22Rv1 (cell line): ENCODE data around the gene FKBP1A.

Experiments
- H3K27ac ChIP-seq: fragments of 450-650 bp; 2 replicates; pipeline ENCODE4 v1.5.1; 2017
- CTCF ChIP-seq: fragments of 450-650 bp; IDR thresholded peaks from 2 replicates; pipeline ENCODE4 v1.5.1; 2017; ENCODE audit warnings: mild to moderate bottlenecking
- ZFX ChIP-seq: fragments of 450-650 bp; IDR thresholded peaks from 2 replicates; pipeline ENCODE4 v1.6.1; 2017; ENCODE audit warnings: antibody characterized with exemption, borderline replicate concordance

Gene FKBP1A

GRCh38 chr20:1335961-1336698 is 56.7 kb downstream of the FKBP1A start:
- H3K27ac ChIP-seq, result no peak overlapping the region
- no peak for TF ChIP-seq ZFX
- no peak for TF ChIP-seq CTCF

DNA sequence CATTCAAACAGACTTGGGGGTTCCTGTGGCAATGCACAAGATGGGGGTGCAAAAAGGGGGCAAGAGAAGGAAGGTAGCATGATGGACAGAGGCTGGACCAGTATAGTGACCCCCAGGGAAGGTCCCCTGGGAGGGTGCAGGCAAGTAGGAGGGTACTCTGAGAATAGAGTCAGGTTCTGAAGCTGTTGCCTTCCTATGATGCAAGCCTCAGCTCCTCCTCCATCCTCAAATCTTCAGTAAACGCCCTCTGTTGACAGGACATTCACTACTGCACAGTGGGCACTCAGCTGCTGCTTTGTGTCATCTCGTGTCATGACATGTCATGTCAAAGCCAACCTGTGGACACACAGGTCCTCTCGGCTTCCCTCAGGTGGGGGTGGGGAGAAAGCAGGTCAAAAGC is 58.1 kb downstream of the FKBP1A start:
- no peak overlapping the region for H3K27ac ChIP-seq
- no peak for TF ChIP-seq ZFX
- TF ChIP-seq CTCF, result no peak

DNA sequence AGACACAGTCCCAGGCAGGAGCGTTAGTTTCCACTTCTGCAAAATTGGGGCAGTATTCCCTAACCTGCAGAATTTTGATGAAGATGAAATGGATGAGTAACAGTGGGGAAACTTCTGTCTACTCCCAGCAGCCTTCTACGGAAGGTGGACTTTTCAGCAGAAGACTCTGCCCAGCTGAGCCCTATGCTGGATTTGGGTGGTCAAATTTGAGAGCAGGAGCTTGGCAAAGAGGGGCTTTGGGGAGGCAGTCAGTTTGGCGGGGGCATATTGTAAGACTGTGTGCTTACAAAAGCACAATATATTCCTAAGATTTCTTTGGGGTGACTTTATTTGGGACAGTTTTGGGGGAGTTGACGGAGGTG is 58.5 kb downstream of the FKBP1A start:
- no peak overlapping the region for H3K27ac ChIP-seq
- no peak for TF ChIP-seq ZFX
- TF ChIP-seq CTCF, result no peak

DNA sequence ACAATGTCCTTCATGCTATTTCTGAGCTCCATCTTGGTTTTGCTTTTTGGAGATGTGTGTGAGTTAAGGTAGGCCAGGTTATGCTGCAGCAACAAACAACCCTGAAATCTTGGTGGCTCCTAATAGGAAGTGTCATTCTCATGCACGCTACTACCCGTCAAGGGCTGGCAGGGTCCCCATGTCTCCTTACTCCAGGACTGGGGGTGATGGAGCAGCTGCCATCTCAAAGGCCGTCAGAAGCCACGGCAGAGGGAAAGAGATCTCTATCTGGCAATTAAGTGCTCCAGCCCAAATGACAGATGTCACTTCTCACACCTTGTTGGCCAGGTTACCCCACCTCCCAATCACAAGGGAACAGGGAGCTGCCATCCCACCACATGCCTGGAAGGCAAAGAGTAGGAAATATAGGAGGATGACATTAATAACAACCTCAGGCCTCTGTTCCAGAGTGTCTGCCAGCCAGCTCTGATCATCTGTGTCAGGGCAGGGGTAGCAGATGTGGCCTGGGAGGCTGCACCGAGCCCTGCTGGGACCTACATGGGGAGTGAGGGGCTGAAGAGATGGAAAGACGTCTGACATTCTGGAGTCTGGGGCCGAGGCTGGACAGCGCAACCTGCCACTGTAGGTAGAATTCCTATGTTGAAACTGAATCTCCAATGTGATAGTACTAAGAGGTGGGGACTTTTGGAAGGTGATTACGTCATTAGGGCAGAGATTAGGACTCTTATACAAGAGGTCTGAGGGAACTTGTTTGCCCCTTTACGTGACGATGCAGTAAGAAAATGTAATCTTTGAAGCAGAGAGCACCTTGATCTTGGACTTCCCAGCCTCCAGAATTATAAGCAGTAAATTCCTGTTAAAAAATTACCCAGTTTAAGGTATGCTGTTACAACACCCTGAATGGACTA is 59.1 kb downstream of the FKBP1A start:
- no peak overlapping the region for H3K27ac ChIP-seq
- TF ChIP-seq CTCF (no peak), ZFX (no peak)

DNA sequence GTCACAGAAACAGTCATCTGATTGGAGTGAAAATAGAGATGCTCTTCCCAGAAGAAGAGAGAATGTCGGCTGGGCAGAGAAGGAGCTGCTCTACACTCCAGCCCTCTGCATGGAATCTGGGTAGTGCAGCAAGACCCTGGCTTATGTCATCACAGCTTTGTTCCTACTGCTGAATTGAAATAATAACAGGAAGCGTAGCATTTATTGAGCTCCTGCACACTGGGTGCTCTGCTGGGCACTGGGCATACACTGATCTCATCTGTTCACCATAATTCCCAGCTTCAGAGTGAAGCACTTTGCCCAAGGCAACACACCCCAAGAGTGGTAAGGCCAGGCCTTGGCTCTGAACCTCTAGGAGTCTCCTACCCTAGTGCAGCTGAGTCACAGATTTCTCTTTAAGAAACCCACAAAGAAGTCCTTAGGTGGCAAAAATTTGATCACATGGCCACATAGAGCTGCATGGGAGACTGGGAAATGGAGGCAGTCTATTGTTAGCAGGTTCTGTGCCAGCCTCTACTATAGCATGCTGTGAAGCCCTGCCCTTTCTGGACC is 60.0 kb downstream of the FKBP1A start:
- TF ChIP-seq CTCF, result no peak
- no peak for TF ChIP-seq ZFX
- no peak overlapping the region for H3K27ac ChIP-seq

DNA sequence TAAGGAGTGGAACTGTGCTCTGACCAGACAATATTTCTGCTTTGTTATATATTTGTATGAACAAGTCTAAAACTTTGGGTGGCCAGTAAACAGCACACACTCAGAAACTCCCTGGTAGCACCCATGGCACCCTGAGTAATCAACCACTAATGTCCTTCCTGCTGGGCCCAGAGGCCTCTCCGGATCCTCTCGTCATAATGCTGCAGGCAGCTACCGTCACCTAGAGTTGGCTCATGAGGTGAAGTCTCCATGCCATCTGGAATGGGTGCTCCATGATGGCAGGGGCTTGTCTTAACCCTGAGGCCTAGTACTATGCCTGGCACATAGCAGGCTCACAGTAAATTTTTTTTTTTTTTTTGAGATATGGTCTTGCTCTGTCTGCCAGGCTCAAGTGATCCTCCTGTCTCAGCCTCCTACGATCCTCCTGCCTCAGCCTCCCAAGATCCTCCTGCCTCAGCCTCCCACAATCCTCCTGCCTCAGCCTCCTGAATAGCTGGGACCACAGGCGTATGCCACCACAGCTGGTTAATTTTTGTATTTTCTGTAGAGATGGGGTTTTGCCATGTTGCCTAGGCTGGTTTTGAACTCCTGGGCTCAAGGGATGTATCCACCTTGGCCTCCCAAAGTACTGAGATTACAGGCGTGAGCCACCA is 60.9 kb downstream of the FKBP1A start:
- no peak overlapping the region for H3K27ac ChIP-seq
- no peak for TF ChIP-seq CTCF
- TF ChIP-seq ZFX, result no peak
